Gastroesophageal sphincter (tissue), 3 donors: ENCODE results near the gene ZSWIM9.

Experiments
- CTCF ChIP-seq, 4 experiments: fragments of 200-600 bp in 2 of 4; fragments of 450-650 bp in 2 of 4; sonication (generic) in 1 of 4; IDR thresholded peaks; one replicate each; pipeline ENCODE4 v1.5.1; 2017 to 2019; ENCODE audit warnings: antibody characterized with exemption in 4 of 4, mild to moderate bottlenecking in 2 of 4, moderate library complexity in 2 of 4
- EP300 ChIP-seq: sonication (generic); formaldehyde crosslinking; IDR thresholded peaks from one replicate; pipeline ENCODE4 v1.6.1; 2017; ENCODE audit warnings: antibody characterized with exemption, mild to moderate bottlenecking
- POLR2A ChIP-seq, 2 donors: fragments of 450-650 bp; IDR thresholded peaks; one replicate each; pipeline ENCODE4 v1.6.1; 2017; ENCODE audit warnings: antibody characterized with exemption in 2 of 2, mild to moderate bottlenecking in 2 of 2, moderate library complexity in 1 of 2
- POLR2AphosphoS5 ChIP-seq: sonication (generic); formaldehyde crosslinking; IDR thresholded peaks from one replicate; pipeline ENCODE4 v1.6.1; 2017; ENCODE audit warnings: antibody characterized with exemption

GRCh38 chr19:48244281-48244680 is 73.8 kb downstream of the ZSWIM9 start:
- TF ChIP-seq CTCF (IDR thresholded peaks at IDR 0.05) (no peak), EP300 (no peak), POLR2AphosphoS5 (no peak), POLR2A (IDR thresholded peaks at IDR 0.05) (no peak)
